Gastroesophageal sphincter (tissue), 4 donors: ENCODE measurements around the gene MINDY1. TPM values are rescaled to one million over a fixed set of nuclear protein-coding genes. Genes with fewer than 3 reads are reported as not detected.

Experiments used
- ATAC-seq: fragments of 150-250 bp; one replicate; pipeline ENCODE4 v1.9.1; 2016; ENCODE audit warnings: mild to moderate bottlenecking, moderate library complexity
- H3K27ac ChIP-seq, 4 donors: fragments of 200-600 bp; sonication (generic) in 3 of 4; 1 replicate in 3 of 4; 2 replicates in 1 of 4; pipeline ENCODE4 v1.5.1; 2016 to 2019
- H3K27me3 ChIP-seq: fragments of 200-600 bp; sonication (generic); one replicate; pipeline ENCODE4 v1.5.1; 2019
- H3K36me3 ChIP-seq, 2 donors: fragments of 200-600 bp; sonication (generic); one replicate each; pipeline ENCODE4 v1.5.1; 2019; ENCODE audit warnings: control low read depth in 1 of 2
- H3K4me1 ChIP-seq, 3 donors: fragments of 200-600 bp; sonication (generic); 1 replicate in 2 of 3; 2 replicates in 1 of 3; pipeline ENCODE4 v1.5.1; 2016 to 2019; ENCODE audit warnings: control low read depth in 2 of 3
- H3K4me3 ChIP-seq, 2 donors: fragments of 200-600 bp; sonication (generic); one replicate each; pipeline ENCODE4 v1.5.1; 2019; ENCODE audit warnings: mild to moderate bottlenecking in 1 of 2, moderate library complexity in 1 of 2
- H3K9me3 ChIP-seq, 3 donors: fragments of 200-600 bp; sonication (generic); one replicate each; pipeline ENCODE4 v1.5.1; 2017 to 2019; ENCODE audit warnings: control low read depth in 2 of 3
- CTCF ChIP-seq, 4 experiments: fragments of 200-600 bp in 2 of 4; fragments of 450-650 bp in 2 of 4; sonication (generic) in 1 of 4; IDR thresholded peaks; one replicate each; pipeline ENCODE4 v1.5.1; 2017 to 2019; ENCODE audit warnings: antibody characterized with exemption in 4 of 4, mild to moderate bottlenecking in 2 of 4, moderate library complexity in 2 of 4
- EP300 ChIP-seq: sonication (generic); formaldehyde crosslinking; IDR thresholded peaks from one replicate; pipeline ENCODE4 v1.6.1; 2017; ENCODE audit warnings: antibody characterized with exemption, mild to moderate bottlenecking
- POLR2A ChIP-seq, 2 donors: fragments of 450-650 bp; IDR thresholded peaks; one replicate each; pipeline ENCODE4 v1.6.1; 2017; ENCODE audit warnings: antibody characterized with exemption in 2 of 2, mild to moderate bottlenecking in 2 of 2, moderate library complexity in 1 of 2
- POLR2AphosphoS5 ChIP-seq: sonication (generic); formaldehyde crosslinking; IDR thresholded peaks from one replicate; pipeline ENCODE4 v1.6.1; 2017; ENCODE audit warnings: antibody characterized with exemption
- WGBS, 2 donors: methylation state at CpG; one replicate each; pipeline ENCODE4 v1.1.5; 2018; ENCODE audit warnings: low coverage in 1 of 2; 5-methylcytosine and 5-hydroxymethylcytosine counted together
- total RNA-seq, 4 donors: library from RNA; depleted of rRNA; stranded (reverse); fragments of >200 nt; gene quantifications; one replicate each; pipeline ENCODE4 v1.1.0, GENCODE V29; 2016

MINDY1 gene
- total RNA-seq, 4 donors from 2014 or later: 21.2 to 39.2 (median 33.2) TPM

- H3K27me3 ChIP-seq: no peaks in the 10 kb centered on the region
- H3K4me1 ChIP-seq: peaks cover 0 to 52% (median 4%) of the 10 kb centered on the region in 3 donors
- WGBS, 2 donors: 59 to 100% methylated on average over 1 to 2 of the region's 2 CpGs
- H3K27ac ChIP-seq: peak overlapping the region in 1 of 4 donors; percentile 24
- TF ChIP-seq POLR2AphosphoS5: no peak
- TF ChIP-seq EP300: no peak
- TF ChIP-seq POLR2A (IDR thresholded peaks at IDR 0.05): no peak
- TF ChIP-seq CTCF (IDR thresholded peaks at IDR 0.05): no peak
- no peaks in the 10 kb centered on the region for H3K9me3 ChIP-seq
- ATAC-seq: no peak
- peaks cover 0 to 60% of the 10 kb centered on the region in 2 donors for H3K36me3 ChIP-seq
- no peak overlapping the region for H3K4me3 ChIP-seq
Observed at GRCh38 chr1:151051356-151052009, 44.8 kb upstream of the MINDY1 start.

GRCh38 chr1:151050051-151050688 is 43.5 kb upstream of the MINDY1 start:
- peaks cover 0 to 47% of the 10 kb centered on the region in 2 donors for H3K36me3 ChIP-seq
- H3K27me3 ChIP-seq: no peaks in the 10 kb centered on the region
- H3K4me1 ChIP-seq: peaks cover 0 to 39% (median 4%) of the 10 kb centered on the region in 3 donors
- ATAC-seq: no peak
- WGBS, 2 donors: 73 to 86% methylated on average over 1 to 2 of the region's 2 CpGs
- H3K27ac ChIP-seq: peak overlapping the region in 2 of 4 donors; percentile 25 to 87
- TF ChIP-seq CTCF (IDR thresholded peaks at IDR 0.05): no peak
- TF ChIP-seq POLR2A (IDR thresholded peaks at IDR 0.05): no peak
- TF ChIP-seq EP300: no peak
- TF ChIP-seq POLR2AphosphoS5: no peak
- H3K9me3 ChIP-seq: no peaks in the 10 kb centered on the region
- H3K4me3 ChIP-seq: no peak overlapping the region

- ATAC-seq: no peak
- Histone ChIP-seq H3K36me3 (peaks cover 0 to 40% of the 10 kb centered on the region in 2 donors), H3K4me3 (no peak overlapping the region), H3K4me1 (peaks cover 0 to 35% (median 4%) of the 10 kb centered on the region in 3 donors), H3K9me3 (no peaks in the 10 kb centered on the region), H3K27ac (peak overlapping the region in 2 of 4 donors; percentile 25 to 87), H3K27me3 (no peaks in the 10 kb centered on the region)
- WGBS, 2 donors: 84% methylated on average over 4 of the region's 5 CpGs; no CpG with 5 or more reads in 1 of the 2 donors
- TF ChIP-seq POLR2A (IDR thresholded peaks at IDR 0.05) (no peak), EP300 (no peak)
Observed at GRCh38 chr1:151049458-151049857, 42.8 kb upstream of the MINDY1 start.

GRCh38 chr1:151048645-151049032 is 41.9 kb upstream of the MINDY1 start:
- peak overlapping the region; percentile 50 to 63 for H3K4me3 ChIP-seq
- no peaks in the 10 kb centered on the region for H3K27me3 ChIP-seq
- no peaks in the 10 kb centered on the region for H3K9me3 ChIP-seq
- 6 to 8% methylated on average over 1 to 2 of the region's 3 CpGs for WGBS, 2 donors
- no peak for ATAC-seq
- peak overlapping the region in 3 of 4 donors; percentile 87 to 97 (median 95) for H3K27ac ChIP-seq
- peaks cover 0 to 35% (median 4%) of the 10 kb centered on the region in 3 donors for H3K4me1 ChIP-seq
- TF ChIP-seq POLR2A (IDR thresholded peaks at IDR 0.05) (no peak), CTCF (IDR thresholded peaks at IDR 0.05) (peak in 1 of 4 experiments; percentile 54), POLR2AphosphoS5 (no peak), EP300 (no peak)
- peaks cover 0 to 32% of the 10 kb centered on the region in 2 donors for H3K36me3 ChIP-seq

- TF ChIP-seq EP300 (no peak), POLR2A (IDR thresholded peaks at IDR 0.05) (no peak), POLR2AphosphoS5 (peak; percentile 34), CTCF (IDR thresholded peaks at IDR 0.05) (peak in 2 of 4 experiments; percentile 65 to 69)
- ATAC-seq: peak; percentile 79
- WGBS, 2 donors: 0% methylated on average over 6 to 12 of the region's 48 CpGs
- H3K9me3 ChIP-seq: no peaks in the 10 kb centered on the region
- peak overlapping the region; percentile 41 to 97 (median 91) for H3K27ac ChIP-seq
- peaks cover 0 to 26% of the 10 kb centered on the region in 2 donors for H3K36me3 ChIP-seq
- H3K27me3 ChIP-seq: no peaks in the 10 kb centered on the region
- H3K4me1 ChIP-seq: peaks cover 0 to 35% (median 4%) of the 10 kb centered on the region in 3 donors
- peak overlapping the region; percentile 50 to 63 for H3K4me3 ChIP-seq
Observed at GRCh38 chr1:151047925-151048644, 41.4 kb upstream of the MINDY1 start.
